HepG2 (cell line): ENCODE data around the gene IER5L. TPM values are rescaled to one million over a fixed set of nuclear protein-coding genes. Genes with fewer than 3 reads are reported as not detected.

Experiments used
- ATM ChIP-seq: fragments of 450-650 bp; IDR thresholded peaks from 2 replicates; pipeline ENCODE4 v1.7.1; 2017; ENCODE audit warnings: mild to moderate bottlenecking, borderline replicate concordance
- CEBPG ChIP-seq: IDR thresholded peaks from 2 replicates; pipeline ENCODE4 v1.6.1; 2016
- CREM ChIP-seq, 2 experiments: sonication (generic) in 1 of 2; formaldehyde crosslinking in 1 of 2; IDR thresholded peaks; 2 replicates each; pipeline versions ENCODE4 v1.4.0 to v1.6.1; 2016 to 2020; ENCODE audit warnings: antibody characterized with exemption in 1 of 2, mild to moderate bottlenecking in 1 of 2, missing genetic modification reagents in 1 of 2
- E2F2 ChIP-seq: sonication (generic); formaldehyde crosslinking; IDR thresholded peaks from 2 replicates; pipeline ENCODE4 v1.4.0; 2020; ENCODE audit warnings: missing genetic modification reagents, borderline replicate concordance
- HNF4G ChIP-seq, 2 experiments: sonication (generic) in 1 of 2; formaldehyde crosslinking in 1 of 2; IDR thresholded peaks; 2 replicates each; pipeline versions ENCODE4 v1.4.0 to v1.6.1; 2011 to 2020; ENCODE audit warnings: borderline replicate concordance in 2 of 2, low read depth in 2 of 2, mild to moderate bottlenecking in 2 of 2, low read length in 1 of 2, missing genetic modification reagents in 1 of 2, moderate library complexity in 1 of 2
- HOMEZ ChIP-seq: IDR thresholded peaks from 2 replicates; pipeline ENCODE4 v1.6.1; 2016; ENCODE audit warnings: low read depth
- JUN ChIP-seq: sonication (generic); formaldehyde crosslinking; IDR thresholded peaks from 2 replicates; pipeline ENCODE4 v1.4.0; 2020; ENCODE audit warnings: mild to moderate bottlenecking, missing genetic modification reagents
- LCORL ChIP-seq, 2 experiments: fragments of 450-650 bp in 1 of 2; sonication (generic) in 1 of 2; formaldehyde crosslinking in 1 of 2; IDR thresholded peaks; 2 replicates each; pipeline versions ENCODE4 v1.5.0 to v1.6.1; 2017 to 2020; ENCODE audit warnings: antibody characterized with exemption in 1 of 2, missing genetic modification reagents in 1 of 2
- NFKBIZ ChIP-seq: IDR thresholded peaks from 2 replicates; pipeline ENCODE4 v1.6.1; 2018; ENCODE audit warnings: missing genetic modification reagents, missing compliant biosample characterization
- RORA ChIP-seq: sonication (generic); formaldehyde crosslinking; IDR thresholded peaks from 2 replicates; pipeline ENCODE4 v1.5.0; 2020; ENCODE audit warnings: mild to moderate bottlenecking, missing genetic modification reagents, moderate library complexity
- SNRNP70 ChIP-seq: fragments of 200-400 bp; formaldehyde crosslinking; IDR thresholded peaks from 2 replicates; pipeline ENCODE4 v1.6.1; 2017; ENCODE audit warnings: mild to moderate bottlenecking, low read depth, low read length, moderate library complexity
- SOX5 ChIP-seq: IDR thresholded peaks from 2 replicates; pipeline ENCODE4 v1.6.1; 2016; ENCODE audit warnings: borderline replicate concordance
- SRSF1 ChIP-seq: fragments of 200-400 bp; formaldehyde crosslinking; optimal IDR thresholded peaks from 2 replicates; pipeline ENCODE3; 2017; ENCODE audit warnings: mild to moderate bottlenecking, low read depth, low read length, moderate library complexity
- TOPORS ChIP-seq: sonication (generic); formaldehyde crosslinking; IDR thresholded peaks from 2 replicates; pipeline ENCODE4 v1.8.0; 2023; ENCODE audit warnings: mild to moderate bottlenecking, missing genetic modification reagents
- ZFP36L2 ChIP-seq: sonication (generic); formaldehyde crosslinking; IDR thresholded peaks from 2 replicates; pipeline ENCODE4 v1.4.0; 2020; ENCODE audit warnings: missing genetic modification reagents
- ZFP62 ChIP-seq: sonication (generic); formaldehyde crosslinking; IDR thresholded peaks from 2 replicates; pipeline ENCODE4 v1.4.0; 2020; ENCODE audit warnings: missing genetic modification reagents
- ZNF615 ChIP-seq: sonication (generic); formaldehyde crosslinking; IDR thresholded peaks from 2 replicates; pipeline ENCODE4 v1.5.0; 2020; ENCODE audit warnings: mild to moderate bottlenecking, missing genetic modification reagents, borderline replicate concordance
- ZNF740 ChIP-seq: sonication (generic); formaldehyde crosslinking; IDR thresholded peaks from 2 replicates; pipeline ENCODE4 v1.4.0; 2020; ENCODE audit warnings: missing genetic modification reagents
- ZSCAN12 ChIP-seq: sonication (generic); formaldehyde crosslinking; IDR thresholded peaks from 2 replicates; pipeline ENCODE4 v1.9.0; 2021; ENCODE audit warnings: mild to moderate bottlenecking, missing genetic modification reagents
- polyA plus RNA-seq, 8 experiments: library from polyadenylated mRNA; depleted of rRNA in 3 of 8; stranded (reverse) in 7 of 8; unstranded in 1 of 8; fragments of >200 nt; fragmentation: Illumina TruSeq in 4 of 8; extraction: Trizol in 4 of 8; gene quantifications; 2 replicates each; pipeline versions ENCODE4 v1.2.1 to v1.2.3, GENCODE V29; 2011 to 2016; ENCODE audit warnings: low read depth in 4 of 8, missing spikeins in 1 of 8, mixed read lengths in 1 of 8; ENCODE audit not compliant: insufficient read depth in 1 of 8
- total RNA-seq, 5 experiments: library from RNA; depleted of rRNA; stranded (reverse); fragments of >200 nt; fragmentation: Illumina TruSeq; extraction: Trizol; gene quantifications; 2 replicates each; pipeline ENCODE4 v1.2.3, GENCODE V29; 2016; ENCODE audit warnings: low read depth in 1 of 5
- TF ChIP-seq, protein P1 (sequence below): sonication (generic); formaldehyde crosslinking; IDR thresholded peaks from 2 replicates; pipeline ENCODE4 v1.5.1; 2020; ENCODE audit warnings: mild to moderate bottlenecking, missing genetic modification reagents, moderate library complexity

Gene IER5L
- total and polyA plus RNA-seq, 2 of the 13 experiments (the other 11 are each of a cell fraction or from before 2014, with no cell fraction given): 1.8 to 3.3 TPM

DNA sequence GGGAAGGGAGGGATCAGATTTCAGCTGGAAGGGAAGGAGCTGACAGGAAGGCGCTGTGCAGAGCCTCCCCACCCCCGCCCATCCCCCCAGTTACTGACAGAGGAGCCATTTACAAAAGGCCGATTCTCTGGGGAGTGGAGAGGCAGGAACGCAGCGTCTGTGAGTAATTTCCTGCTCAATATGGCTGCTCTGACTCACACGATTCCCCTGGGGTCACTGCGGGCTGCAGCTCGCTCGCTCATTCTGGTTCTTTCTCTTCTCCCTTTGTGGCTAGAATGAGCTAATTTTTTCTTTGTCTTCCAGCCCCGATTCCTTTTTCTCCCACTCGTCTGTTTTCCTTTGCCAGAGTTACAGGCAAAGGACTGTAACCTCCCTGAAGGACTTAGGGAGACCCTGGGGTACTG lies 38.1 kb downstream of the IER5L start (continued):
- no peak for TF ChIP-seq ZSCAN12 (CRISPR knock-in tag)
- TF ChIP-seq NFKBIZ (CRISPR knock-in tag): no peak
- TF ChIP-seq ZFP62 (CRISPR knock-in tag): no peak
- no peak for TF ChIP-seq SNRNP70
- peak; percentile 39; the same call in 1 of the 2 replicates for TF ChIP-seq CREM (IDR thresholded peaks at IDR 0.05)
- TF ChIP-seq CREM (CRISPR knock-in tag; IDR thresholded peaks at IDR 0.05): no peak
- TF ChIP-seq HNF4G (IDR thresholded peaks at IDR 0.05; ENCODE audit: borderline replicate concordance, low read depth, low read length): no peak
- no peak for TF ChIP-seq HNF4G (CRISPR knock-in tag; IDR thresholded peaks at IDR 0.05; ENCODE audit: borderline replicate concordance, low read depth)
- no peak for TF ChIP-seq RORA (CRISPR knock-in tag)
- no peak for TF ChIP-seq ATM
- 0 out of 2 replicates have a peak, but pooled peaks have one; percentile 45 for TF ChIP-seq ZNF740
- 0 out of 2 replicates have a peak, but pooled peaks have one; percentile 44 for TF ChIP-seq LCORL (IDR thresholded peaks at IDR 0.05)
- no peak for TF ChIP-seq LCORL (CRISPR knock-in tag; IDR thresholded peaks at IDR 0.05)
- TF ChIP-seq, protein P1, sequence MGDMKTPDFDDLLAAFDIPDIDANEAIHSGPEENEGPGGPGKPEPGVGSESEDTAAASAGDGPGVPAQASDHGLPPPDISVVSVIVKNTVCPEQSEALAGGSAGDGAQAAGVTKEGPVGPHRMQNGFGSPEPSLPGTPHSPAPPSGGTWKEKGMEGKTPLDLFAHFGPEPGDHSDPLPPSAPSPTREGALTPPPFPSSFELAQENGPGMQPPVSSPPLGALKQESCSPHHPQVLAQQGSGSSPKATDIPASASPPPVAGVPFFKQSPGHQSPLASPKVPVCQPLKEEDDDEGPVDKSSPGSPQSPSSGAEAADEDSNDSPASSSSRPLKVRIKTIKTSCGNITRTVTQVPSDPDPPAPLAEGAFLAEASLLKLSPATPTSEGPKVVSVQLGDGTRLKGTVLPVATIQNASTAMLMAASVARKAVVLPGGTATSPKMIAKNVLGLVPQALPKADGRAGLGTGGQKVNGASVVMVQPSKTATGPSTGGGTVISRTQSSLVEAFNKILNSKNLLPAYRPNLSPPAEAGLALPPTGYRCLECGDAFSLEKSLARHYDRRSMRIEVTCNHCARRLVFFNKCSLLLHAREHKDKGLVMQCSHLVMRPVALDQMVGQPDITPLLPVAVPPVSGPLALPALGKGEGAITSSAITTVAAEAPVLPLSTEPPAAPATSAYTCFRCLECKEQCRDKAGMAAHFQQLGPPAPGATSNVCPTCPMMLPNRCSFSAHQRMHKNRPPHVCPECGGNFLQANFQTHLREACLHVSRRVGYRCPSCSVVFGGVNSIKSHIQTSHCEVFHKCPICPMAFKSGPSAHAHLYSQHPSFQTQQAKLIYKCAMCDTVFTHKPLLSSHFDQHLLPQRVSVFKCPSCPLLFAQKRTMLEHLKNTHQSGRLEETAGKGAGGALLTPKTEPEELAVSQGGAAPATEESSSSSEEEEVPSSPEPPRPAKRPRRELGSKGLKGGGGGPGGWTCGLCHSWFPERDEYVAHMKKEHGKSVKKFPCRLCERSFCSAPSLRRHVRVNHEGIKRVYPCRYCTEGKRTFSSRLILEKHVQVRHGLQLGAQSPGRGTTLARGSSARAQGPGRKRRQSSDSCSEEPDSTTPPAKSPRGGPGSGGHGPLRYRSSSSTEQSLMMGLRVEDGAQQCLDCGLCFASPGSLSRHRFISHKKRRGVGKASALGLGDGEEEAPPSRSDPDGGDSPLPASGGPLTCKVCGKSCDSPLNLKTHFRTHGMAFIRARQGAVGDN (CRISPR knock-in tag): 0 out of 2 replicates have a peak, but pooled peaks have one; percentile 16
- no peak for TF ChIP-seq ZFP36L2 (CRISPR knock-in tag)
- TF ChIP-seq SRSF1: peak; percentile 79
- TF ChIP-seq TOPORS (CRISPR knock-in tag): no peak
- TF ChIP-seq HOMEZ (CRISPR knock-in tag): 0 out of 2 replicates have a peak, but pooled peaks have one; percentile 12
- no peak for TF ChIP-seq E2F2
- no peak for TF ChIP-seq CEBPG (CRISPR knock-in tag)
- no peak for TF ChIP-seq JUN
- TF ChIP-seq SOX5 (CRISPR knock-in tag): peak; percentile 8; the same call in 1 of the 2 replicates
- 0 out of 2 replicates have a peak, but pooled peaks have one; percentile 12 for TF ChIP-seq ZNF615 (CRISPR knock-in tag)
